ENCODE data around the gene AHSA1. TPM values are rescaled to one million over a fixed set of nuclear protein-coding genes. Genes with fewer than 3 reads are reported as not detected.

AHSA1 gene
- total RNA-seq, 2 donors from 2014 or later, result 144 to 267 TPM

GRCh38 chr14:77505031-77505430 lies 47.1 kb downstream of the AHSA1 start:
- no peak for DNase-seq (ENCODE audit: low spot score)
- 71% methylated on average over 4 of the region's 4 CpGs for WGBS
- H3K27ac ChIP-seq, result no peak overlapping the region
- no peaks in the 10 kb centered on the region for H3K36me3 ChIP-seq
- no peaks in the 10 kb centered on the region for H3K9me3 ChIP-seq
- H3K4me3 ChIP-seq, result no peak overlapping the region
- intact Hi-C loops (cut with DNase I), result no loop called here
- no peaks in the 10 kb centered on the region for H3K4me1 ChIP-seq (replicated peaks)
- TF ChIP-seq POLR2A (IDR thresholded peaks at IDR 0.05) (no peak), POLR2AphosphoS5 (IDR thresholded peaks at IDR 0.05) (no peak), CTCF (IDR thresholded peaks at IDR 0.05) (no peak)
- no peaks in the 10 kb centered on the region for H3K27me3 ChIP-seq (replicated peaks; ENCODE audit: insufficient read depth)

- no peaks in the 10 kb centered on the region for H3K36me3 ChIP-seq
- no peaks in the 10 kb centered on the region for H3K9me3 ChIP-seq
- H3K4me1 ChIP-seq (replicated peaks), result no peaks in the 10 kb centered on the region
- H3K4me3 ChIP-seq, result no peak overlapping the region
- H3K27me3 ChIP-seq (replicated peaks; ENCODE audit: insufficient read depth), result no peaks in the 10 kb centered on the region
- no peak for DNase-seq (ENCODE audit: low spot score)
- intact Hi-C loops (cut with DNase I), result no loop called here
- no peak overlapping the region for H3K27ac ChIP-seq
- TF ChIP-seq CTCF (IDR thresholded peaks at IDR 0.05) (no peak), POLR2A (IDR thresholded peaks at IDR 0.05) (no peak), POLR2AphosphoS5 (IDR thresholded peaks at IDR 0.05) (no peak)
- WGBS, result 97% methylated on average over 3 of the region's 3 CpGs
Measured at GRCh38 chr14:77507762-77508161, 49.9 kb downstream of the AHSA1 start.

GRCh38 chr14:77508249-77508648 lies 50.4 kb downstream of the AHSA1 start:
- Histone ChIP-seq H3K36me3 (no peaks in the 10 kb centered on the region), H3K27ac (no peak overlapping the region), H3K4me1 (replicated peaks) (no peaks in the 10 kb centered on the region), H3K4me3 (no peak overlapping the region), H3K27me3 (replicated peaks; ENCODE audit: insufficient read depth) (no peaks in the 10 kb centered on the region), H3K9me3 (no peaks in the 10 kb centered on the region)
- WGBS, result 82% methylated on average over 4 of the region's 4 CpGs
- no peak for TF ChIP-seq POLR2AphosphoS5 (IDR thresholded peaks at IDR 0.05)
- no peak for TF ChIP-seq CTCF (IDR thresholded peaks at IDR 0.05)
- no peak for TF ChIP-seq POLR2A (IDR thresholded peaks at IDR 0.05)
- intact Hi-C loops (cut with DNase I), result no loop called here
- DNase-seq (ENCODE audit: low spot score), result no peak

GRCh38 chr14:77508876-77509275 lies 51.0 kb downstream of the AHSA1 start:
- intact Hi-C loops (cut with DNase I), result no loop called here
- Histone ChIP-seq H3K9me3 (no peaks in the 10 kb centered on the region), H3K36me3 (no peaks in the 10 kb centered on the region), H3K27ac (no peak overlapping the region), H3K4me3 (no peak overlapping the region), H3K4me1 (replicated peaks) (no peaks in the 10 kb centered on the region), H3K27me3 (replicated peaks; ENCODE audit: insufficient read depth) (no peaks in the 10 kb centered on the region)
- TF ChIP-seq POLR2A (IDR thresholded peaks at IDR 0.05), result no peak
- no peak for TF ChIP-seq CTCF (IDR thresholded peaks at IDR 0.05)
- TF ChIP-seq POLR2AphosphoS5 (IDR thresholded peaks at IDR 0.05), result no peak
- no peak for DNase-seq (ENCODE audit: low spot score)
- 88% methylated on average over 3 of the region's 3 CpGs for whole genome bisulfite sequencing

- no peak for DNase-seq (ENCODE audit: low spot score)
- Histone ChIP-seq H3K4me3 (no peak overlapping the region), H3K27me3 (replicated peaks; ENCODE audit: insufficient read depth) (no peaks in the 10 kb centered on the region), H3K4me1 (replicated peaks) (no peaks in the 10 kb centered on the region), H3K27ac (no peak overlapping the region), H3K9me3 (no peaks in the 10 kb centered on the region), H3K36me3 (no peaks in the 10 kb centered on the region)
- 84% methylated on average over 4 of the region's 4 CpGs for WGBS
- no peak for TF ChIP-seq POLR2AphosphoS5 (IDR thresholded peaks at IDR 0.05)
- TF ChIP-seq CTCF (IDR thresholded peaks at IDR 0.05), result no peak
- TF ChIP-seq POLR2A (IDR thresholded peaks at IDR 0.05), result no peak
- intact Hi-C loops (cut with DNase I), result no loop called here
Measured at GRCh38 chr14:77509366-77509765, 51.5 kb downstream of the AHSA1 start.
